ENCODE data around the gene GADD45G. TPM values are rescaled to one million over a fixed set of nuclear protein-coding genes. Genes with fewer than 3 reads are reported as not detected.

GADD45G gene
- total RNA-seq, 2 experiments from 2014 or later: 40.0 to 40.4 TPM

DNA sequence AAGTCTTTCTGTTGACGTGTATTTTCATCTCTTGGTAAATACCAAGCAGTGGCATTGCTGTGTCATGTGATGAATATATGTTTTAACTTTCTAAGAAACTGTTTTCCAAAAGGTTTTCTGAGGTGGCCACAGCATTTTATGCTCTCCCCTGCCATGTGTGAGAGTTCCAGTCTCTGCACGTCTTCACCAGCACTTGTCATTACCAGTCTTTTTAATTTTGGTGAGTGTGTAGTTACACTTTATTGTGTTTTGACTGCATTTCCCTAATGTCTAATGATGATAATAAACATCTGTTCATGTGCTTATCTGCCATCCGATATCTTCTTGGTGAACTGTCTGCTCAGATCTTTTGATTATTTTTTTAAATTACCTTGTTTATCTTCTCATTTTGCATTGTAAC, 27.4 kb upstream of the GADD45G start:
- Mint-ChIP-seq H3K4me3 (no peak overlapping the region), H3K36me3 (ENCODE audit: low read depth) (no peaks in the 10 kb centered on the region), H3K27me3 (peaks cover 70% of the 10 kb centered on the region), H3K9me3 (no peaks in the 10 kb centered on the region), H3K4me1 (peaks cover 16% of the 10 kb centered on the region), H3K27ac (no peak overlapping the region)
- ChIA-PET POLR2A (no interaction called here), CTCF (interaction anchor here (1.0 to 2.6 kb wide), 5 partner anchors 11 to 525 kb away, joined by 3 to 13 read pairs (median 4); no protein-coding TSS in a partner anchor)
- DNase-seq: no peak

DNA sequence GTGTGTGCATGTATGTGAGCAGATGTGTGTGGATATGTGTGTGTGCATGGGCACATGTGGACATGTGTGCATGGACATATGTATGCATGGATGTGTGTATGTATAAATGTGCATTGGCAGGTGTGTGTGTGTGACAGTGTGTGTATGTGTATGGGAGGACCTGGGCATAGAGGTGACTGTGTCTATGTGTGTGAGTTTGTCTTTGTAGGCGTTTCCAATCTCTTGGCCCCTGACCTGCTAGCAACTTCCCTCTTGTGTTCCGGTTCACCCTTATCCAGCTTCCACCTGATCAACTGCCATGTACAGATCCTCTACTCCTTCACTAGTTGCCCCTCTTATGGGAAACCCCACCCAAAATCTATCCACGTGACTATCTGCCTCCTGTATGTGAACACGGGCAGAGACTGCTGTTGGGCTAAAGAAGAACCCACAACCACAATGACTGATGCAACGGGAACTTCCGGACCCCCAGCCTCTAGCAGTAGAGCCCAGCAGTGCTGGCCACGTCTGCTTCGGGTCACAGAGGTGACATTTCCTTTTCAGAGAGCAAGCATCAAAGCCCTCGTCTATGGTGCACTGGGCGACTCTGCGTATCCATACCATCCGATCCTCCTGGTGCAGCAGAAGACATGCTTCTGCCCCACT, 24.9 kb upstream of the GADD45G start:
- peak; percentile 63 for DNase-seq
- H3K27ac Mint-ChIP-seq: peak overlapping the region; percentile 23
- no peaks in the 10 kb centered on the region for H3K9me3 Mint-ChIP-seq
- H3K27me3 Mint-ChIP-seq: peaks cover 71% of the 10 kb centered on the region
- ChIA-PET CTCF (interaction anchor here (0.8 to 1.7 kb wide), 2 partner anchors 18 to 522 kb away, joined by 3 to 7 read pairs; no protein-coding TSS in a partner anchor), POLR2A (no interaction called here)
- H3K4me1 Mint-ChIP-seq: peaks cover 16% of the 10 kb centered on the region
- H3K4me3 Mint-ChIP-seq: no peak overlapping the region
- no peaks in the 10 kb centered on the region for H3K36me3 Mint-ChIP-seq (ENCODE audit: low read depth)

DNA sequence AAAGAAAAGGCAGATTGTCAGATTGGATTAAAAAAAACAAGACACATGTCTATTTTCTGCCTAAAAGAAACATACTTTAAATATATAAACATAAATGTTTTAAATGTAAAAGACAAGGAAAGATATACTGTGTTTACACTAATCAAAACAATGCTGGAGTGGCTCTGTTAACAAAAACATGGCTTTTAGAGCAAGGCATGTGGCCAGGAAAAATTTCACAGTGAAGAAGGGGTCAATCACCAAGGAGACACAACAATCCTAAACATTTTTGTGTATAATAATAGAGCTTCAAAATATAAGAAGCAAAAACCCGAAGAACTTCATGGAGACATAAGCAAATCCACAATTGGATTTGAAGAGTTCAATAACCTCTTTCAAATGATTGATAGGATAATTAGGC, 18.5 kb upstream of the GADD45G start:
- H3K27ac Mint-ChIP-seq: no peak overlapping the region
- H3K27me3 Mint-ChIP-seq: peaks cover 59% of the 10 kb centered on the region
- no peak overlapping the region for H3K4me3 Mint-ChIP-seq
- H3K36me3 Mint-ChIP-seq (ENCODE audit: low read depth): no peaks in the 10 kb centered on the region
- no peak for DNase-seq
- CTCF ChIA-PET: interaction anchor here (1.7 to 2.0 kb wide), 2 partner anchors 8 to 11 kb away, joined by 5 to 6 read pairs; no protein-coding TSS in a partner anchor
- no peaks in the 10 kb centered on the region for H3K4me1 Mint-ChIP-seq
- H3K9me3 Mint-ChIP-seq: no peaks in the 10 kb centered on the region
- POLR2A ChIA-PET: no interaction called here

DNA sequence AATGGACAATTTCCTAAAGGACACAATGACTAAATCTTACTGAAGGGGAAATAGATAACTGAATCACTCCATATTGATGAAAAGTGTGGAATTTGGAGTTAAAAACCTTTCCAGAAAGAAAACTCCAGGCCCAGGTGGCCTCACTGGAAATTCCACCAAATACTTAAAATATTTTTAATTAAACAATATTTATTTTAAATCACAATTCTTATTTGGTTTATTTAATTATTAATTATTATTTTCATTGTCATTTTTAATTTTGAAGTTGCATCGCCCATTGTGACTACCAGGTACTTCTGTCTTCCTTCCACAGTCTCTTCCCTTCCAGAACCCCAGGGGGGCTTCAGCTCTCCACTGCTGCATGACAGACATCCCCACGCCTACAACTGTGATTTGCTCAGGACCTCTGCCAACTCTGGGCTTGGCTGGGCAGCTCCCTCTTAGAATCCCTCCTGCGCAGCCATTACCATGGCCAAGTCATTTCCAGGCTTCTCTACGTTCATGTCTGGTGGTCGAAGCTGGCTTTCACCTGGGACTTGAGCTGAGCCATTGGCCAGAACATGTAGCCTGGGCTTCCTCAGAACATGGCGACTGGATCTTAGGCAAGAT, 16.4 kb upstream of the GADD45G start:
- no peak for DNase-seq
- Mint-ChIP-seq H3K36me3 (ENCODE audit: low read depth) (no peaks in the 10 kb centered on the region), H3K9me3 (no peaks in the 10 kb centered on the region), H3K4me3 (no peak overlapping the region), H3K4me1 (no peaks in the 10 kb centered on the region), H3K27ac (no peak overlapping the region), H3K27me3 (peaks cover 46% of the 10 kb centered on the region)
- ChIA-PET CTCF (interaction anchor here (1.1 to 2.5 kb wide), 2 partner anchors 10 to 14 kb away, joined by 3 to 9 read pairs; no protein-coding TSS in a partner anchor), POLR2A (no interaction called here)

DNA sequence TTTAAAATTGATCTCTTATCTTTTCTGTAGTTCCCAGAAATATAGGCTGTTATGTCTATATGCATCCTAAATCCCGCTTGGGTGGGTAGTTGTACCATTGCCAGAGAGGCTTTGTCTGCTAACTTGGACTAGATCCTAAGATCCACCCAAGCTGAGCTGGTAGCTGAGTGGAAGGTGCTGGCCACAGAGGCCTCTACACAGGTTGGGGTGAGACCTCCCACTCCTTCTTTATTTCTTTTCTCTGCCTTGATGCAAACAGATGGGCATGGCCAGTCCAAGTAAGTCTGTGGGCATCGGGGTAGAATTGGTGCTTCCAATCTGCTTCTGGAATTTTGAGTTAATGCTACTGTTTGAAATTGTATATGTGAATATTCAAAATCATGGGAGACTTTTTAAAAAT, 14.4 kb upstream of the GADD45G start:
- no peak overlapping the region for H3K4me3 Mint-ChIP-seq
- no peaks in the 10 kb centered on the region for H3K4me1 Mint-ChIP-seq
- POLR2A ChIA-PET: no interaction called here
- CTCF ChIA-PET: no interaction called here
- H3K36me3 Mint-ChIP-seq (ENCODE audit: low read depth): no peaks in the 10 kb centered on the region
- H3K27ac Mint-ChIP-seq: no peak overlapping the region
- peaks cover 34% of the 10 kb centered on the region for H3K27me3 Mint-ChIP-seq
- no peak for DNase-seq
- H3K9me3 Mint-ChIP-seq: no peaks in the 10 kb centered on the region

DNA sequence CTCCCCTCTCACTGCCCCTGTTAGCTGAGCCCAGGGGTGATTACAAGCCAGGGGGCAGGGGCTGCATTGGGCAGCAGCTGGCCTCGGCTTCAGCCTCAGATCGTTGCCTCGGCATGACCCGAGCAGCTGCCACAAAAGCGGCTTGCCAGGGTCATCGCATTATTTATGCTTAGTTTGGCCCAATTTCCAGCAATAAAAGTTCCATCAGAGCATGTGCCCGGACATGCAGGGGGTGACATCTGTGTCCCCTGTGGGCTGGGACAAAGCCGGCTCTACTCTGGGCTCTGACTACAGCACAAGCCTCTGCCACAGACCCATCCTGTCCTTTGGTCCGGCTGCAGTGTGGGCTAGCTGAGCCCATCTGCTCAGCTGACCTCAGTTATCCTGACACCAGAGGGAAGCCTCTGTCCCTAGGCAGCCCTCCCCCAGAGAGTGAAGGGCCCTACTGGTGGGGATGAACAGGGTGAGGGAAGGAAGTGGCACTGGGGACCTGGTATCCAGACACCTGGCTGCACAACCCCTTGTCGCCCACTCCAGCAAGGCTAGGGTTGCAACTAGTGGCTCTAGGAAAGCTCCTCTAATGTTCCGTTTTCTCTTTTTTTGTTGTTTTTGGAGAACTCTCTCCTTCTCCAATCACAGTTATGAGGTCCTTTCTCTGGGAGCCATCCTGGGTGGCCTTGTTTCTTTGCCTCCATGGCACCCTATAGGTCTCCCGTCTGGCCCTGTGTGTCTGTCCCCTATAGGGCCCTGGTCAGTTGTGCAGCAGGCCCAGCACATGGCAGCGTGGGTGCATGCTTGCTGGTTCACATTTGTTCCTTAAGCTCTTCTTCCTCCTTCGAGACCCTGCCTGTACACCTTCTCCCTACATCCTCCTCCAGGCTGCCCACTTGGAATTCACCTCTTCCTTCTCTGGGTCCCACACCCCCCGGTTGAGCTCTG, 13.3 kb upstream of the GADD45G start:
- DNase-seq: no peak
- Mint-ChIP-seq H3K4me1 (no peaks in the 10 kb centered on the region), H3K27me3 (peaks cover 28% of the 10 kb centered on the region), H3K36me3 (ENCODE audit: low read depth) (no peaks in the 10 kb centered on the region), H3K27ac (no peak overlapping the region), H3K4me3 (no peak overlapping the region), H3K9me3 (no peaks in the 10 kb centered on the region)
- POLR2A ChIA-PET: no interaction called here
- CTCF ChIA-PET: interaction anchor here (1.0 to 3.7 kb wide), 5 partner anchors 10 to 511 kb away, joined by 3 to 23 read pairs (median 4); no protein-coding TSS in a partner anchor

DNA sequence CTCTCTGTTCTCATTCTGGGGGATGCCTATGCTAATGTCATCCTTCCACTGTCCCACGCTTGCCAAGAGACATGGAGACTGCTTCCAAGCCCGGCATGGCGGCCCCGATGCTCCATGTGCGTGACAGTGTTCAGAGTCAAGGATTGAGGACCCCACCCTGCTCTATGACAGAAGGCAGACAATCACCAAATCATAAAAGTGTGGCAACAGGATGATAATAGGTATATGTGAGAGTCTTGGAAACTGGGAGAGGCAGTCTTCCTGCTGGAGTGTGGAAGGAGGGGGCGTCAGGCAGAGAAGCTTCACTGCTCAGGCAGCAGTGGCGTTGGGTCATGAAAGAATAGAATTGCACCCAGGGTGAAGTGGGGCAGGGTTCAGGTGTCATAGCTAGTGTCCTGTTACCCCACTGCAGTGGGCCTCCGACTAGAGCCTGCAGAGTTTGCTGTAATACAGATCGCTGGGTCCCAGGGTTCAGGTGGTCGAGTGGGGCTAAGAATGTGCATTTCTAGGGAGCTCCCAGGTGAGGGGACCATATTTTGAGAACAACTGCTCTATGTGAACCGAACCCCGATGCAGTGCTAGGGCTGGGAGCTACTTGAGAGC, 12.5 kb upstream of the GADD45G start:
- H3K4me3 Mint-ChIP-seq: no peak overlapping the region
- H3K9me3 Mint-ChIP-seq: no peaks in the 10 kb centered on the region
- no peak for DNase-seq
- no peaks in the 10 kb centered on the region for H3K36me3 Mint-ChIP-seq (ENCODE audit: low read depth)
- no peak overlapping the region for H3K27ac Mint-ChIP-seq
- peaks cover 24% of the 10 kb centered on the region for H3K27me3 Mint-ChIP-seq
- ChIA-PET POLR2A (no interaction called here), CTCF (interaction anchor here (0.9 to 3.7 kb wide), 11 partner anchors 9 to 514 kb away, joined by 3 to 23 read pairs (median 5); no protein-coding TSS in a partner anchor)
- no peaks in the 10 kb centered on the region for H3K4me1 Mint-ChIP-seq

DNA sequence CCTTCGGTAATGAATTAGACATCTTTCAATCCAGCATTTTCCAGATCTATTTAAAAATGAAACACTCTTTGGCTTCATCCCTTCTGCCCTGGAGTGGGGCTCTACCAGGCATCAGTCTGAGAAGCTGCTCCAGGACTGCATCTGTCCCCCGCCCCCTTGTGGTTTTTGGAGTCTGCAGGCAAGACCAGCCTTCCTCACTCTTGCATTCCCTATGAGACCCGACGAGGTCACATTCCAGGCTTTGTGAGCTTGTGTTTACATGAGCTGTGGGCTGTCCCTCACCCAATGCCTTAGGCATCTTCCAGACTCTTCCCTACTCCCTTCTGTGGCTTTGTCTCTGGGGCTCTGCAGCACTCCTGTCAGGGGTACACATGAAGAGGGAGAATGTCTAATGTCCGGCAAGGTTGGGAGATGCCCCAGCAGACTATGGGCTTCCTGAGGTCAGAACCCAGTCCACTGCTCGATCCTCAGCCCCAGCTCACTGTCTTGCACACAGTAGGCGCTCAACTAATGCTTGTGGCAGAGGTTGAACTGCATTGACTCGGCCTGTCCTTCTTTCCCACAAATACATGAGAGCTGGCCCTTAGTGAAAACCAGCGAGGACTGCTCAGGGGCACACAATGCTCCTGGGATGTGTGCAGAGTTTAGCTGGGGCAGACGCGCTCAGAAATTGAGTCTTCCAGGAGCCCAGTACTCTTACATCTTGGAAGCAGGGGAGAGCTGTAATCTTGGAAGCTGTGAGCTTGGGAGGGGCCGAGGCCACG, 11.7 kb upstream of the GADD45G start:
- Mint-ChIP-seq H3K4me1 (no peaks in the 10 kb centered on the region), H3K4me3 (no peak overlapping the region), H3K36me3 (ENCODE audit: low read depth) (no peaks in the 10 kb centered on the region), H3K27ac (no peak overlapping the region), H3K9me3 (no peaks in the 10 kb centered on the region), H3K27me3 (peaks cover 21% of the 10 kb centered on the region)
- CTCF ChIA-PET: interaction anchor here (0.7 to 3.7 kb wide), 36 partner anchors 8 to 550 kb away, joined by 3 to 23 read pairs (median 4); no protein-coding TSS in a partner anchor
- POLR2A ChIA-PET: interaction anchor here (1.4 kb wide), 1 partner anchor 12 kb away, joined by 4 read pairs; the partner anchor contains the start of gene GADD45G
- no peak for DNase-seq

DNA sequence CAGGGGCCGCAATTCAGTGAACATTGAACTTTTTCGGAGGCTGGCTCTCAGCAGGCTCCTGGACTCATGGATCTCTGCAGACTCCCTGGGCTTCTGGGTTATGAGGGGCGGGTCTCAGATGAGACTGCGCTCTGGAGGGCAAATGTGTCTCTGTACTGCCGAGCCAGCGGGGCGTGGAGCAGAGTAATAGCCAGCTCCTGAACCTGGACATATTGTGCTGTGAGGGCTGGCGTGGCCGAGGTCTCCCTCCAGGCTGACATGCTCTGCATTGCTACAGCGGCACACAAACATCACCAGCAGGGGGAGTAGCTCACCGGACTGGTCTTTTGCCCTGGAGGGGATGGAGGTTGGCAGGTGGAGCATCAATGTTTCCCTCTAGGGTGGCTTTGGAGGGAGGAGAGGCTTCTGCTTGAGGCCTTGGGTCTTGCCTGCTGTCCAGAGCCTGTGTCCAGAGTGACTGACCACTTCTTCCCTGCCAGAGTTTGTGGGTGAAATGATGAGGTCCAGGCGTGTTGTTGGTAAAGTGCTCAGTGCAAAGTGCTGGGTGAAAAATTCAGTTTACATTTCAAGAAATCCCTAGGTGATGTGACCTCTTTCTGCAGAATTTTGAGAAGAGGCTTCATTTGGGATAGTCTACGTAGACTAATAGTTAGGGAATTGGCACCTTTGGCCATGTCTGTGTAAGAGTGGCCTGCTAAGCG, 10.9 kb upstream of the GADD45G start:
- ChIA-PET POLR2A (interaction anchor here (1.4 kb wide), 1 partner anchor 11 kb away, joined by 4 read pairs; the partner anchor contains the start of gene GADD45G), CTCF (interaction anchor here (0.7 to 3.7 kb wide), 33 partner anchors 8 to 549 kb away, joined by 3 to 23 read pairs (median 4); no protein-coding TSS in a partner anchor)
- H3K36me3 Mint-ChIP-seq (ENCODE audit: low read depth): no peaks in the 10 kb centered on the region
- H3K27me3 Mint-ChIP-seq: peaks cover 19% of the 10 kb centered on the region
- no peak overlapping the region for H3K27ac Mint-ChIP-seq
- DNase-seq: peak; percentile 65
- no peaks in the 10 kb centered on the region for H3K9me3 Mint-ChIP-seq
- H3K4me1 Mint-ChIP-seq: no peaks in the 10 kb centered on the region
- H3K4me3 Mint-ChIP-seq: no peak overlapping the region

DNA sequence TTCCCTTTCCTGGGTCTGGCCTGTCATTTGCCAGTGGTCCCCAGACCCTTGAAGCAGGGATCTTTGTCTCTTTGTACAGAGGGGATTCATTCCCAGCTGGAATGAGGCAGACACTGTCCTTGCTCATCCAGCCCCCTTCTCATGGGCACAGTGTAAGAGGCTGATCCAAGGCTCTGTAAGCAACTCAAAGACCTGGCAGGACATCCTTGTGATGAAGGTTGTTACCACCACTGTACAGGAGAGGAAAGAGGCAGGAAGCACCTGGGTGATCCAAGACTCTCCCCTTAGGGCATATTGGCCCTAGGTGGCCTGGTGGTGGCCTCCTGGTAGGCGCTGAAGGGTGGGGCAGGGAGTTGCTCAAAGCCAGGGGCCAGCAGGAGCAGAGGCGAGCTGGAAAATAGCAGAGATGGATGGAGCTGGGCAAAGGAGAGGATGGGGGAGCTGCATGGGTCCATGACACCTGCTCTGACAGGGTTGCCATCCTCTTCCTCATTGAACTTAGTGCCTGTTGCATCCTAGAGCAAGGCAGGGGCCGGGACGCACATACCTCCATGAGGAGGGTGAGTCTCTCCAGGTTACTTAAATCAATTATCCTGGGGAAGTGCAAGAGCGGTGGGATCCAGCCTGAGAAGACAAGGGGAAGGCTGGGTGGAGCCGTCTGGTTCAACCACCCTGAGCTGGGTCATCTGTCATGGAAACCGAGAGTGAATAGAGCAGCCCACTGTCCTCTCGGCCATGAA, 9.8 kb upstream of the GADD45G start:
- ChIA-PET POLR2A (interaction anchor here (1.2 to 1.4 kb wide), 2 partner anchors 8 to 10 kb away, joined by 3 to 4 read pairs; partner anchors contain the start of gene GADD45G), CTCF (interaction anchor here (1.2 to 11.9 kb wide), 8 partner anchors 8 to 506 kb away, joined by 4 to 235 read pairs (median 10); no protein-coding TSS in a partner anchor)
- Mint-ChIP-seq H3K9me3 (no peaks in the 10 kb centered on the region), H3K4me3 (no peak overlapping the region), H3K27ac (no peak overlapping the region), H3K36me3 (ENCODE audit: low read depth) (no peaks in the 10 kb centered on the region), H3K4me1 (no peaks in the 10 kb centered on the region), H3K27me3 (peaks cover 25% of the 10 kb centered on the region)
- DNase-seq: no peak

DNA sequence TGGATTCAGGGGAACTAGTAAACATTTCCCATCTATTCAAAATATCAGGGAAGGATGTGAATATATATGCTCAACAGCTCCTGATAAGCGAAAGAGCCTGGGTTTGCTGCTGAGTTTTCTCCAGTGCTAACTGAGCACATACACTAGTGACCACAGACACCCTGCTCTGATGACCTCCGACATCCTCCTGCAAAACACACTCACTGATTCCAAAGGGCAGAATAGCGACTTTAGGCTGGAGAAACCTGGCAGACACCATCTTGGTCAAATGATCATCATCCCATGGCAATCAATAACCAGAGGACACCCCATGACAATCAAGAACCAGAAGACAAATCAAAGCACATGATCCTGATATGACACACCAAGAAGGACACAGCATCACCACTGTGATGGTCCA, 9.2 kb upstream of the GADD45G start:
- Mint-ChIP-seq H3K27me3 (peaks cover 32% of the 10 kb centered on the region), H3K36me3 (ENCODE audit: low read depth) (no peaks in the 10 kb centered on the region)

More for the DNA sequence above, 9.2 kb upstream of the GADD45G start:
- Mint-ChIP-seq H3K27ac (no peak overlapping the region), H3K4me1 (no peaks in the 10 kb centered on the region), H3K4me3 (no peak overlapping the region), H3K9me3 (no peaks in the 10 kb centered on the region)
- DNase-seq: no peak
- POLR2A ChIA-PET: interaction anchor here (1.2 kb wide), 1 partner anchor 8 kb away, joined by 3 read pairs; no protein-coding TSS in a partner anchor
- CTCF ChIA-PET: interaction anchor here (1.8 to 11.9 kb wide), 3 partner anchors 8 to 506 kb away, joined by 6 to 235 read pairs (median 21); no protein-coding TSS in a partner anchor
